Neuronal stem cell (in vitro differentiated cells): ENCODE measurements around the gene REG4.

ENCODE experiments used
- DNase-seq: peaks from one replicate; pipeline ENCODE4 v3.0.0-alpha.2; 2013; ENCODE audit warnings: low spot score
- H2AFZ ChIP-seq: one replicate; pipeline ENCODE4 v1.6.1; 2013; ENCODE audit warnings: mild to moderate bottlenecking, low read length, inconsistent platforms
- H2AK5ac ChIP-seq: 2 replicates; pipeline ENCODE4 v1.6.1; 2013; ENCODE audit warnings: low read depth, mild to moderate bottlenecking, inconsistent platforms, low read length, moderate library complexity, mixed read lengths
- H2BK120ac ChIP-seq: 2 replicates; pipeline ENCODE4 v1.6.1; 2013; ENCODE audit warnings: low read depth, mild to moderate bottlenecking, inconsistent platforms, low read length, moderate library complexity, mixed read lengths
- H2BK12ac ChIP-seq: one replicate; pipeline ENCODE4 v1.6.1; 2013; ENCODE audit warnings: low read length, inconsistent platforms
- H2BK15ac ChIP-seq: 2 replicates; pipeline ENCODE4 v1.6.1; 2013; ENCODE audit warnings: mild to moderate bottlenecking, low read length, inconsistent platforms, mixed read lengths
- H2BK5ac ChIP-seq: one replicate; pipeline ENCODE4 v1.6.1; 2013; ENCODE audit warnings: inconsistent platforms, mild to moderate bottlenecking, low read length, moderate library complexity
- H3K14ac ChIP-seq: one replicate; pipeline ENCODE4 v1.6.1; 2013; ENCODE audit warnings: low read length, inconsistent platforms
- H3K18ac ChIP-seq: 2 replicates; pipeline ENCODE4 v1.6.1; 2013; ENCODE audit warnings: low read length, inconsistent platforms
- H3K23ac ChIP-seq: 2 replicates; pipeline ENCODE4 v1.6.1; 2013; ENCODE audit warnings: low read depth, mild to moderate bottlenecking, mixed read lengths, low read length, inconsistent platforms; ENCODE audit not compliant: poor library complexity
- H3K27ac ChIP-seq: replicated peaks from 3 replicates; pipeline ENCODE4 v1.5.1; 2013; ENCODE audit warnings: low read length, inconsistent platforms
- H3K27me3 ChIP-seq, 3 experiments: 2 replicates each; pipeline ENCODE4 v1.6.1; 2013; ENCODE audit warnings: low read length in 3 of 3, mild to moderate bottlenecking in 2 of 3, inconsistent platforms in 1 of 3, low read depth in 1 of 3, mixed read lengths in 1 of 3, moderate library complexity in 1 of 3; ENCODE audit not compliant: control insufficient read depth in 3 of 3, insufficient read depth in 3 of 3
- H3K36me3 ChIP-seq, 2 donors: replicated peaks in 1 of 2; 2 replicates each; pipeline ENCODE4 v1.6.1; 2013; ENCODE audit warnings: low read length in 2 of 2; ENCODE audit not compliant: control insufficient read depth in 2 of 2, insufficient read depth in 2 of 2
- H3K4ac ChIP-seq: 2 replicates; pipeline ENCODE4 v1.6.1; 2013; ENCODE audit warnings: inconsistent platforms, mild to moderate bottlenecking, low read length, moderate library complexity
- H3K4me1 ChIP-seq, 2 donors: 1 replicate in 1 of 2; 2 replicates in 1 of 2; pipeline ENCODE4 v1.6.1; 2013; ENCODE audit warnings: low read length in 2 of 2, low read depth in 1 of 2; ENCODE audit not compliant: control insufficient read depth in 2 of 2, insufficient read depth in 1 of 2
- H3K4me2 ChIP-seq: one replicate; pipeline ENCODE4 v1.6.1; 2013; ENCODE audit warnings: mild to moderate bottlenecking, low read length, inconsistent platforms; ENCODE audit not compliant: insufficient read depth, poor library complexity, severe bottlenecking
- H3K4me3 ChIP-seq, 2 donors: 2 replicates each; pipeline ENCODE4 v1.5.1; 2013; ENCODE audit warnings: low read length in 2 of 2, mild to moderate bottlenecking in 2 of 2, inconsistent platforms in 1 of 2, moderate library complexity in 1 of 2
- H3K79me1 ChIP-seq: one replicate; pipeline ENCODE4 v1.6.1; 2013; ENCODE audit warnings: low read depth, mild to moderate bottlenecking, inconsistent platforms, low read length, moderate library complexity
- H3K9ac ChIP-seq: one replicate; pipeline ENCODE4 v1.6.1; 2013; ENCODE audit warnings: mild to moderate bottlenecking, low read depth, low read length, inconsistent platforms; ENCODE audit not compliant: poor library complexity
- H3K9me3 ChIP-seq, 2 donors: replicated peaks in 1 of 2; 2 replicates each; pipeline versions ENCODE3 to v1.6.1; 2013; ENCODE audit warnings: low read length in 2 of 2, mild to moderate bottlenecking in 2 of 2, inconsistent platforms in 1 of 2, low read depth in 1 of 2, mixed read lengths in 1 of 2, moderate library complexity in 1 of 2; ENCODE audit not compliant: control insufficient read depth in 2 of 2, insufficient read depth in 1 of 2
- H4K8ac ChIP-seq: one replicate; pipeline ENCODE4 v1.6.1; 2013; ENCODE audit warnings: low read depth, mild to moderate bottlenecking, inconsistent platforms, low read length, moderate library complexity
- H4K91ac ChIP-seq: one replicate; pipeline ENCODE4 v1.6.1; 2013; ENCODE audit warnings: low read length, low read depth, mild to moderate bottlenecking, inconsistent platforms; ENCODE audit not compliant: poor library complexity
- WGBS, 2 donors: extraction: QIAGEN DNeasy Blood & Tissue Kit; methylation state at CpG; one replicate each; pipeline ENCODE4 v1.1.7; 2013; ENCODE audit warnings: missing lambda C conversion rate in 2 of 2, mixed read lengths in 1 of 2; ENCODE audit not compliant: insufficient read length in 2 of 2, insufficient replicate concordance in 1 of 2; ENCODE audit errors: extremely low coverage in 2 of 2; 5-methylcytosine and 5-hydroxymethylcytosine counted together

The REG4 gene

GRCh38 chr1:119806489-119806888 lies 4.8 kb downstream of the REG4 start:
- DNase-seq = no peak
- no CpG with 5 or more reads among the region's 4 CpGs for WGBS, 2 donors
- H3K27me3 ChIP-seq = peaks cover 0 to 24% (median 0%) of the 10 kb centered on the region in 3 experiments

DNA sequence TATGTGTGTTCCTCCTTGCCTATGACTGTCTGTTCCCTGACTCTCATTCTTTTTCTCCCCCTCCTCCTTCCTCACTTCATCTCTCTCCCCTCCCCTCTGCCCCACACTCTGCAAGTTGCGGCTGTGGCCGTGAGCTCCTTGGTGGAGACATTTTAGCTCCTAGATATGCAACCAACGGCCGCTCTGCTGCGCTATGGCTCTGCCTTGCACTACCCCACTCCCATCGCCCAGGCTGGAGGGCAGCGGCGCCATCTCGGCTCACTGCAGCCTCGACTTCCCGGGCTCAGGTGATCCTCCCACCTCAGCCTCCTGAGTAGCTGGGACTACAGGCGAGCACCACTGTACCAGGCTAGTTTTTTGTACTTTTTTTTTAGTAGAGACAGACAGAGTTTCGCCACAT lies 5.5 kb downstream of the REG4 start:
- peaks cover 0 to 24% (median 0%) of the 10 kb centered on the region in 3 experiments for H3K27me3 ChIP-seq
- H3K4me1 ChIP-seq = no peaks in the 10 kb centered on the region
- H3K23ac ChIP-seq = no peak overlapping the region
- peak overlapping the region; percentile 72 for H3K18ac ChIP-seq
- no peak overlapping the region for H4K8ac ChIP-seq
- no peak overlapping the region for H3K14ac ChIP-seq
- no peak overlapping the region for H3K9ac ChIP-seq
- no peak overlapping the region for H2BK12ac ChIP-seq
- no peak for DNase-seq
- H3K9me3 ChIP-seq = no peaks in the 10 kb centered on the region
- H3K4ac ChIP-seq = no peak overlapping the region
- H2AFZ ChIP-seq = no peak overlapping the region
- no peaks in the 10 kb centered on the region for H3K36me3 ChIP-seq
- H3K4me2 ChIP-seq = no peak overlapping the region
- WGBS, 2 donors = no CpG with 5 or more reads among the region's 13 CpGs
- no peak overlapping the region for H2BK15ac ChIP-seq
- no peak overlapping the region for H2AK5ac ChIP-seq
- no peak overlapping the region for H2BK120ac ChIP-seq
- no peaks in the 10 kb centered on the region for H3K79me1 ChIP-seq
- H2BK5ac ChIP-seq = no peak overlapping the region
- H3K4me3 ChIP-seq = no peak overlapping the region
- no peak overlapping the region for H3K27ac ChIP-seq
- no peak overlapping the region for H4K91ac ChIP-seq

More at GRCh38 chr1:119806489-119806888, 4.8 kb downstream of the REG4 start:
- Histone ChIP-seq H3K4ac (no peak overlapping the region), H2BK12ac (no peak overlapping the region), H3K79me1 (no peaks in the 10 kb centered on the region), H4K91ac (no peak overlapping the region), H2BK5ac (no peak overlapping the region), H3K4me2 (no peak overlapping the region), H2BK15ac (no peak overlapping the region), H2AFZ (no peak overlapping the region), H4K8ac (no peak overlapping the region), H3K9ac (no peak overlapping the region), H3K27ac (no peak overlapping the region), H3K9me3 (no peaks in the 10 kb centered on the region), H3K14ac (no peak overlapping the region), H2AK5ac (no peak overlapping the region), H2BK120ac (no peak overlapping the region), H3K18ac (no peak overlapping the region), H3K4me3 (no peak overlapping the region), H3K23ac (no peak overlapping the region), H3K4me1 (no peaks in the 10 kb centered on the region), H3K36me3 (no peaks in the 10 kb centered on the region)

DNA sequence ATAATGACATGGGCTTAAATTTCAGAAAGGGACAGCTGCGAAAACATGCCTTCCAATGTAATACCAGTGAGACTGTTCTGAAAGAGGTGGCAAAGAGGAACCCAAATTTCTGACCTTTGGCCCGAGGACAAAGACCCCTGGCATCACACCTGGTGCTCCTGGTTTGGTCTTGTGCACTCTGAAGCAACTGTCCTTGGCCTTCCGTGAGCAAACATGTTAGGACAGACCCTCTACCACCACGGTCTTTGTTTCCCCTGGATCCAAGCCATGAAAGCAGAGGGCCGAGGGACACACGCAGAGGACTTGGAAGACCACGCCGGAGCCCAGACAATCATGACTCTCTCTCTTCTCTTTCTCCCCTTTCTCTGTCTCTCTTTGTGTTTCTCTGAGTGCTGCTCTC lies 6.0 kb downstream of the REG4 start:
- Histone ChIP-seq H3K14ac (no peak overlapping the region), H3K23ac (no peak overlapping the region), H3K18ac (peak overlapping the region; percentile 73), H3K36me3 (no peaks in the 10 kb centered on the region), H3K4ac (no peak overlapping the region), H3K4me2 (no peak overlapping the region), H2BK5ac (no peak overlapping the region), H3K27ac (no peak overlapping the region), H3K4me1 (no peaks in the 10 kb centered on the region), H2BK12ac (no peak overlapping the region), H2BK15ac (no peak overlapping the region), H3K9ac (no peak overlapping the region), H3K9me3 (no peaks in the 10 kb centered on the region), H3K4me3 (no peak overlapping the region), H4K91ac (no peak overlapping the region), H4K8ac (no peak overlapping the region), H3K27me3 (peaks cover 0 to 24% (median 0%) of the 10 kb centered on the region in 3 experiments), H2BK120ac (no peak overlapping the region), H2AFZ (no peak overlapping the region), H2AK5ac (no peak overlapping the region), H3K79me1 (no peaks in the 10 kb centered on the region)
- whole genome bisulfite sequencing, 2 donors = no CpG with 5 or more reads among the region's 8 CpGs
- no peak for DNase-seq

GRCh38 chr1:119799599-119800177 lies 11.6 kb downstream of the REG4 start:
- WGBS, 2 donors = no CpG with 5 or more reads among the region's 15 CpGs
- H3K4me2 ChIP-seq = no peak overlapping the region

More at GRCh38 chr1:119799599-119800177, 11.6 kb downstream of the REG4 start:
- no peak overlapping the region for H2AFZ ChIP-seq
- no peak overlapping the region for H2BK15ac ChIP-seq
- no peak overlapping the region for H3K4me3 ChIP-seq
- H3K18ac ChIP-seq = peak overlapping the region; percentile 54
- no peaks in the 10 kb centered on the region for H3K36me3 ChIP-seq
- DNase-seq = no peak
- no peaks in the 10 kb centered on the region for H3K79me1 ChIP-seq
- H3K9ac ChIP-seq = no peak overlapping the region
- H3K23ac ChIP-seq = no peak overlapping the region
- H2BK12ac ChIP-seq = no peak overlapping the region
- H4K8ac ChIP-seq = no peak overlapping the region
- H3K9me3 ChIP-seq = no peaks in the 10 kb centered on the region
- H2BK5ac ChIP-seq = no peak overlapping the region
- no peak overlapping the region for H3K4ac ChIP-seq
- peak overlapping the region; percentile 49 for H2AK5ac ChIP-seq
- H2BK120ac ChIP-seq = no peak overlapping the region
- H3K14ac ChIP-seq = no peak overlapping the region
- H3K4me1 ChIP-seq = peaks cover 0 to 7% of the 10 kb centered on the region in 2 donors
- no peak overlapping the region for H4K91ac ChIP-seq
- H3K27ac ChIP-seq = no peak overlapping the region
- peaks cover 0 to 34% (median 0%) of the 10 kb centered on the region in 3 experiments for H3K27me3 ChIP-seq
